ENCODE results near the gene TMC7.
"Not testable (repeated sequence)": the region's sequence is repeated elsewhere in the genome, so short reads cannot be mapped to it uniquely, and the experiment has no call there.

TMC7 gene

GRCh38 chr16:18983565-18984434, at the start of gene TMC7:
TMC7 (plus strand) TSS chr16:18983934; CDS start chr16:18984064, 130 bp downstream.
- in situ Hi-C loops (cut with MboI; ENCODE audit: low sequenced_read_pairs): no loop called here

- in situ Hi-C loops (cut with MboI; ENCODE audit: low sequenced_read_pairs): no loop called here
These were observed 46.9 kb upstream of the TMC7 start for GRCh38 chr16:18936727-18937340.

- in situ Hi-C loops (cut with MboI; ENCODE audit: low sequenced_read_pairs): no loop called here
These were observed 46.3 kb upstream of the TMC7 start for GRCh38 chr16:18937390-18937789.

GRCh38 chr16:18938986-18939385, 44.7 kb upstream of the TMC7 start:
- in situ Hi-C loops (cut with MboI; ENCODE audit: low sequenced_read_pairs): no loop called here

GRCh38 chr16:18941471-18941870, 42.3 kb upstream of the TMC7 start:
- in situ Hi-C loops (cut with MboI; ENCODE audit: low sequenced_read_pairs): no loop called here

- in situ Hi-C loops (cut with MboI; ENCODE audit: low sequenced_read_pairs): no loop called here
These were observed 41.7 kb upstream of the TMC7 start for GRCh38 chr16:18942061-18942460.

GRCh38 chr16:18943414-18943813, 40.3 kb upstream of the TMC7 start:
- in situ Hi-C loops (cut with MboI; ENCODE audit: low sequenced_read_pairs): no loop called here

GRCh38 chr16:18945233-18945632, 38.5 kb upstream of the TMC7 start:
- in situ Hi-C loops (cut with MboI; ENCODE audit: low sequenced_read_pairs): no loop called here

- in situ Hi-C loops (cut with MboI; ENCODE audit: low sequenced_read_pairs): no loop called here
These were observed 35.2 kb upstream of the TMC7 start for GRCh38 chr16:18948372-18949020.

- in situ Hi-C loops (cut with MboI; ENCODE audit: low sequenced_read_pairs): no loop called here
These were observed 33.1 kb upstream of the TMC7 start for GRCh38 chr16:18950469-18951185.

GRCh38 chr16:18953547-18953946, 30.2 kb upstream of the TMC7 start:
- in situ Hi-C loops (cut with MboI; ENCODE audit: low sequenced_read_pairs): no loop called here

GRCh38 chr16:18955874-18956580, 27.7 kb upstream of the TMC7 start:
- in situ Hi-C loops (cut with MboI; ENCODE audit: low sequenced_read_pairs): not testable (repeated sequence)

GRCh38 chr16:18956658-18957241, 27.0 kb upstream of the TMC7 start:
- in situ Hi-C loops (cut with MboI; ENCODE audit: low sequenced_read_pairs): not testable (repeated sequence)

GRCh38 chr16:18958621-18959029, 25.1 kb upstream of the TMC7 start:
- in situ Hi-C loops (cut with MboI; ENCODE audit: low sequenced_read_pairs): no loop called here

GRCh38 chr16:18959031-18959505, 24.7 kb upstream of the TMC7 start:
- in situ Hi-C loops (cut with MboI; ENCODE audit: low sequenced_read_pairs): no loop called here

GRCh38 chr16:18965555-18965954, 18.2 kb upstream of the TMC7 start:
- in situ Hi-C loops (cut with MboI; ENCODE audit: low sequenced_read_pairs): no loop called here

- in situ Hi-C loops (cut with MboI; ENCODE audit: low sequenced_read_pairs): no loop called here
These were observed 16.9 kb upstream of the TMC7 start for GRCh38 chr16:18966791-18967190.

GRCh38 chr16:18969050-18969854, 14.5 kb upstream of the TMC7 start:
- in situ Hi-C loops (cut with MboI; ENCODE audit: low sequenced_read_pairs): no loop called here

- in situ Hi-C loops (cut with MboI; ENCODE audit: low sequenced_read_pairs): no loop called here
These were observed 13.9 kb upstream of the TMC7 start for GRCh38 chr16:18969855-18970240.
